Right lobe of liver (tissue), 6 donors: ENCODE data around the gene C11orf52. TPM values are rescaled to one million over a fixed set of nuclear protein-coding genes. Genes with fewer than 3 reads are reported as not detected.

Experiments
- ATAC-seq, 4 donors: fragments of 200-7000 bp; cut with Tn5 transposase; one replicate each; pipeline ENCODE4 v1.9.1; 2020; ENCODE audit warnings: mild to moderate bottlenecking in 4 of 4, moderate library complexity in 4 of 4
- DNase-seq, 3 donors: peaks; one replicate each; pipeline ENCODE4 v3.0.0-alpha.2; 2020
- H3K27ac ChIP-seq, 3 donors: fragments of 200-600 bp; one replicate each; pipeline ENCODE4 v1.8.0; 2022
- H3K27me3 ChIP-seq, 2 donors: fragments of 200-600 bp; one replicate each; pipeline ENCODE4 v1.8.0; 2022
- H3K36me3 ChIP-seq, 4 donors: fragments of 200-600 bp; sonication (generic) in 1 of 4; one replicate each; pipeline versions ENCODE4 v1.5.1 to v1.8.0; 2017 to 2022; ENCODE audit warnings: control low read depth in 1 of 4
- H3K4me1 ChIP-seq, 4 donors: fragments of 200-600 bp; sonication (generic) in 1 of 4; one replicate each; pipeline versions ENCODE4 v1.5.1 to v1.8.0; 2017 to 2022; ENCODE audit warnings: control low read depth in 1 of 4
- H3K4me3 ChIP-seq, 3 donors: fragments of 200-600 bp; one replicate each; pipeline ENCODE4 v1.8.0; 2022
- H3K9me3 ChIP-seq, 4 donors: fragments of 200-600 bp; sonication (generic) in 1 of 4; one replicate each; pipeline versions ENCODE4 v1.5.1 to v1.8.0; 2017 to 2022; ENCODE audit warnings: control low read depth in 1 of 4
- POLR2A ChIP-seq: fragments of 450-650 bp; IDR thresholded peaks from one replicate; pipeline ENCODE4 v1.6.1; 2017; ENCODE audit warnings: antibody characterized with exemption, mild to moderate bottlenecking
- WGBS: methylation state at CpG from one replicate; pipeline ENCODE4 v1.1.6; 2018; ENCODE audit warnings: low coverage, low lambda C conversion rate; ENCODE audit not compliant: insufficient coverage; ENCODE audit errors: missing lambda C conversion rate; 5-methylcytosine and 5-hydroxymethylcytosine counted together
- intact Hi-C, 2 donors: fragments of 100-400 bp; cut with DNase I; formaldehyde crosslinking; loops; one replicate each; pipeline versions ENCODE4 v1.11.2 to v1.14.1; 2022
- total RNA-seq, 6 experiments: library from RNA; depleted of rRNA in 2 of 6; stranded (reverse); fragments of >200 nt in 2 of 6; fragmentation: NEBNext Ultra II Directional in 3 of 6; extraction: Animal tissue kit (Norgen Biotek cat#: 25700) in 3 of 6; gene quantifications; one replicate each; pipeline versions ENCODE4 v1.1.0 to v1.2.4, GENCODE V29; 2016 to 2023
- TF ChIP-seq, protein P1 (sequence below), 4 donors: fragments of 200-600 bp in 3 of 4; fragments of 450-650 bp in 1 of 4; IDR thresholded peaks; one replicate each; pipeline versions ENCODE4 v1.5.1 to v1.8.0; 2016 to 2022; ENCODE audit warnings: antibody characterized with exemption in 4 of 4, mild to moderate bottlenecking in 2 of 4
- donor health status: DM: no; HTN: yes; CAD: no.
- donor health status: DM: no; HTN: no; CAD: no.
- donor health status: DM: no; HTN: no; CAD: no.
- donor health status: DM: no; HTN: yes; CAD: no.
- donor health status: DM: no; HTN: yes; CAD: no.

C11orf52 gene
- total RNA-seq, 6 experiments from 2014 or later, result 6.4 to 12.6 (median 10.3) TPM

DNA sequence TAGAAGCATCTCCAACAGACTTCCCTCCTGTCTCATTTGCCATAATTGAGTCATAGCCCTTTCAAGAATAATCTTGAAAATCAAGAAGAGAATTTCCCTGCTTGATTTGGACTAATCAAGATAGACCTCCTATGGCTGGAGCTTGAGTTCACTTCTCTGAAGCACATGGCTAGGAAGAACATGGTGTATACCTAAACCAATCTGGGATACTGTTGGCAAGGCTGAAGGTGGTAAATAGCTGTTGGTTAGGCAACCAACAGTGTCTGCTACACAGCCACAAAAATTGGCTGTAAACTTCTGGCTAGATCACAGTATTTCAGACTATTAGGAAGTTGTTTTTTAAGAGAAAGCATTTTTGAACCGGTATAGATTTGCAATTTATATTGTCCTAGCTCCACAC, 12.0 kb upstream of the C11orf52 start:
- no peak overlapping the region for H3K27ac ChIP-seq
- intact Hi-C loops, result no loop called here
- no peaks in the 10 kb centered on the region for H3K4me1 ChIP-seq
- no peaks in the 10 kb centered on the region for H3K27me3 ChIP-seq
- WGBS, result 100% methylated on average over 1 of the region's 1 CpG
- DNase-seq (no peak), ATAC-seq (no peak)
- TF ChIP-seq POLR2A, result no peak
- TF ChIP-seq, protein P1, sequence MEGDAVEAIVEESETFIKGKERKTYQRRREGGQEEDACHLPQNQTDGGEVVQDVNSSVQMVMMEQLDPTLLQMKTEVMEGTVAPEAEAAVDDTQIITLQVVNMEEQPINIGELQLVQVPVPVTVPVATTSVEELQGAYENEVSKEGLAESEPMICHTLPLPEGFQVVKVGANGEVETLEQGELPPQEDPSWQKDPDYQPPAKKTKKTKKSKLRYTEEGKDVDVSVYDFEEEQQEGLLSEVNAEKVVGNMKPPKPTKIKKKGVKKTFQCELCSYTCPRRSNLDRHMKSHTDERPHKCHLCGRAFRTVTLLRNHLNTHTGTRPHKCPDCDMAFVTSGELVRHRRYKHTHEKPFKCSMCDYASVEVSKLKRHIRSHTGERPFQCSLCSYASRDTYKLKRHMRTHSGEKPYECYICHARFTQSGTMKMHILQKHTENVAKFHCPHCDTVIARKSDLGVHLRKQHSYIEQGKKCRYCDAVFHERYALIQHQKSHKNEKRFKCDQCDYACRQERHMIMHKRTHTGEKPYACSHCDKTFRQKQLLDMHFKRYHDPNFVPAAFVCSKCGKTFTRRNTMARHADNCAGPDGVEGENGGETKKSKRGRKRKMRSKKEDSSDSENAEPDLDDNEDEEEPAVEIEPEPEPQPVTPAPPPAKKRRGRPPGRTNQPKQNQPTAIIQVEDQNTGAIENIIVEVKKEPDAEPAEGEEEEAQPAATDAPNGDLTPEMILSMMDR (IDR thresholded peaks at IDR 0.05), result no peak
- no peak overlapping the region for H3K4me3 ChIP-seq
- no peaks in the 10 kb centered on the region for H3K36me3 ChIP-seq
- H3K9me3 ChIP-seq, result no peaks in the 10 kb centered on the region

DNA sequence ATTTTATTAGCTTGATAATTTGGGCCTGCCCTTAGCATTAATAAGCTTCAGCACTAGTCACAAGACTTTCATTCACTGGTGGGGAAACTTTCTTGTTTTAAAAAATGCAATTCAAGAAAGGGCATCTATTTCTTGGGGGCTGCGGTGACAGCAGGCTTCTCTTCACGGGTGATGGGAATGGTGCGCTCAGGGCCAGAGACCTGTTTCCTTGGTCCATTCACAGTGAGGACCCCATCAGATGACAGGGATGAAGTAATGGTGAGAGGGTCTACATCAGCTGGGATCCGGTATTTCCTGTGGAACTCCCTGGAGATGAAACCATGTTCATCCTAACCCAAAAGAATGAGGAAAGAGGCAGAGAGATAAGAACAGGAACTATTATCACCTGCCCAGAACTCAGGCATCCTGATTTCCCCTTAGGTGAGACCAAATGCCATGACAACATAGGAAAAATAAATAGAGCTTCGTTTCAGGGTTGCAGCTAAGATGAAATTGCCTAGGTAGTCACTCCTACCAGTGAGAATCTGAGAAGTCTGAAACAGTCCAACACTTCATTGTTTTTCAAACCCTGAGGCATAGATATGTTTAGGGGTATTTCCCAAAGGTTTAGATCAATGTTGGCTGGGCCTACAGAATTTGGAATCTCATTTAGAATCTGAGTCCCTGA, 9.9 kb upstream of the C11orf52 start:
- Histone ChIP-seq H3K27ac (no peak overlapping the region), H3K9me3 (no peaks in the 10 kb centered on the region), H3K4me1 (no peaks in the 10 kb centered on the region), H3K36me3 (no peaks in the 10 kb centered on the region), H3K27me3 (no peaks in the 10 kb centered on the region), H3K4me3 (no peak overlapping the region)
- TF ChIP-seq, protein P1 (IDR thresholded peaks at IDR 0.05), result no peak
- TF ChIP-seq POLR2A, result no peak
- DNase-seq, result no peak
- no peak for ATAC-seq
- 74% methylated on average over 5 of the region's 5 CpGs for WGBS
- intact Hi-C loops, result no loop called here

DNA sequence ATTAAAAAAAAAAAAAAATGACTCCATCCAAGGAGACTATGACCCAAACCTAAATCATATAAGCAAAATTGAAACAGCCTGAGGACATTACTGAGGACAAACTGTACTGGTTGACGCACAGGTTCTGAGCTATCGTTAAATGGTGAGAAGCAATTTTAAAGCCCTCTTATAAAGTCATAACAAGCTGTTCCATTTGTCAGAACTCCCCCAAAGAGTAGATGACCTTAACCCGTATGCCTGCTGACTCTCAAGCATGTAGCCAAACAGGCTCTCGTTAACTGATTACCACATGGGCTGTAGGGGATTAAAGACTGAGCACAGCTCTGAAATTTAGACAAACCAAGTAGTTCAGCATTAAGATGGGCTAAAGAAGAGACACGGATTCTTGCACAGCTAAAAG, 9.3 kb upstream of the C11orf52 start:
- TF ChIP-seq, protein P1 (IDR thresholded peaks at IDR 0.05), result no peak
- no peak for TF ChIP-seq POLR2A
- Histone ChIP-seq H3K27ac (no peak overlapping the region), H3K4me1 (no peaks in the 10 kb centered on the region), H3K27me3 (no peaks in the 10 kb centered on the region), H3K9me3 (no peaks in the 10 kb centered on the region), H3K4me3 (no peak overlapping the region), H3K36me3 (no peaks in the 10 kb centered on the region)
- DNase-seq (no peak), ATAC-seq (no peak)
- 79% methylated on average over 5 of the region's 5 CpGs for WGBS
- intact Hi-C loops, result no loop called here

DNA sequence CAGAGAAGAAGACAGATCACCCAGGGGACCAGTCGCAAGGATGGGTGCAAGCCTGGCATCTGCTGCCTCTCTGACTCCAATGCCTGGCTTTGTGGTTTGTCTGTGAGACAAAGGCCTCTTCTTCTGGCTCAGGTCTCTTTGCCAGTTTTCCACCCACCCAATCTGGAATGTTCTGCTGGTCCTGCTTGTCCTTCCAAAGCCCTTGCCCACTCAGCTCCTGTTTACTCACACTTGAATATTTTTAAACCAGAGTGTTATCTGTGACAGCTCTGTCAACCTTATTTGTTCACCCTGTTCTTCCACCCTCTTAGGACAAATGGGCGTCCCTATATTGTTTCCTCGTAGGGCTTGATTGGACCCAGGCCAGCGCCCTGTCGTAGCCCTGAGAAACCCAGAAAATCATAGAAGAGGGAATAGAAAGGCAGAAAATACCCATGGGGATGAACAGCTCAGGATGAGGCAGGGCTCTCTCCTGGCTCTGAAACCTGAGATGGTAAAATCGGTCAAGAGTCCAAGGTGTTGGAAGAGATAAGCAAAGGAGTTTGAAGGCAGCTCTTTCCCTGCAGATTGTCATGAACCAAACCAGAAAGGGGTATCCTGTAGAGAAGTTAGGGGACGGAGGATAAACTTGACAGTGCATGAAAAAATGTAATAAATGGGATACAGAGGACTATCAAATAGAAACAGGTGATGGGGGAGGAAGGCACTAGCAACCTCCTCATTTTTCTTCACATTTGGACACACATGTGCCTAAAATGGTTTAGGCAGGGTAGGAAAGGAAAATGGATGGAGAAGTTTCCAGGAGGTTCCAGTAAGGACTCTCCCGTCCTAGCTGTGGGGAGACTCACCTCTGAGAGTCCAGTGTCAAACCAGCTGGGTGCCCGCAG, 7.8 kb upstream of the C11orf52 start:
- Histone ChIP-seq H3K4me1 (no peaks in the 10 kb centered on the region), H3K27me3 (no peaks in the 10 kb centered on the region), H3K36me3 (no peaks in the 10 kb centered on the region), H3K9me3 (no peaks in the 10 kb centered on the region), H3K27ac (peak overlapping the region in 2 of 3 donors; percentile 21 to 29), H3K4me3 (peak overlapping the region in 1 of 3 donors; percentile 7)
- no peak for DNase-seq
- intact Hi-C loops, result no loop called here
- no peak for ATAC-seq
- WGBS, result 48% methylated on average over 8 of the region's 9 CpGs
- no peak for TF ChIP-seq POLR2A
- TF ChIP-seq, protein P1 (IDR thresholded peaks at IDR 0.05), result no peak
